SU-DHL-6 (cell line): Measurements from ENCODE around the gene MUC5AC.

ENCODE experiments used
- H2AFZ ChIP-seq: fragments of 200-600 bp; sonication (generic); 2 replicates; pipeline ENCODE4 v1.6.1; 2014; ENCODE audit warnings: low read depth, mild to moderate bottlenecking, moderate library complexity, mixed read lengths, antibody characterized with exemption, low read length; ENCODE audit not compliant: severe bottlenecking
- H3F3A ChIP-seq: fragments of 200-600 bp; shearing (Covaris generic); 2 replicates; pipeline ENCODE4 v1.6.0; 2016; ENCODE audit warnings: antibody characterized with exemption, mild to moderate bottlenecking; ENCODE audit not compliant: insufficient read depth
- H3K27ac ChIP-seq: fragments of 200-600 bp; sonication (generic); 2 replicates; pipeline ENCODE4 v1.5.1; 2016; ENCODE audit warnings: low read depth, mild to moderate bottlenecking, low read length, moderate library complexity, mixed read lengths
- H3K27me3 ChIP-seq: fragments of 200-600 bp; sonication (generic), shearing (Covaris generic); 2 replicates; pipeline ENCODE4 v1.6.0; 2014; ENCODE audit warnings: mild to moderate bottlenecking, low read length
- H3K36me3 ChIP-seq: fragments of 200-600 bp; sonication (generic); 2 replicates; pipeline ENCODE4 v1.6.1; 2014; ENCODE audit warnings: mild to moderate bottlenecking, low read length, mixed read lengths
- H3K4me2 ChIP-seq: fragments of 300-600, 200-600 bp; shearing (Covaris generic), sonication (generic); 2 replicates; pipeline ENCODE4 v1.6.0; 2014; ENCODE audit warnings: low read length, low read depth, mild to moderate bottlenecking; ENCODE audit not compliant: poor library complexity, severe bottlenecking
- H3K4me3 ChIP-seq: fragments of 200-600 bp; sonication (generic); 2 replicates; pipeline ENCODE4 v1.5.1; 2014; ENCODE audit warnings: antibody characterized with exemption, low read length, mild to moderate bottlenecking, mixed read lengths; ENCODE audit not compliant: insufficient read depth, poor library complexity, severe bottlenecking
- H3K79me2 ChIP-seq: fragments of 200-600 bp; sonication (generic); 2 replicates; pipeline ENCODE4 v1.6.1; 2014; ENCODE audit warnings: mild to moderate bottlenecking, low read length, moderate library complexity; ENCODE audit not compliant: insufficient read depth
- H3K9ac ChIP-seq: fragments of 200-600 bp; sonication (generic); 2 replicates; pipeline ENCODE4 v1.7.0; 2014; ENCODE audit warnings: mild to moderate bottlenecking, low read length
- H3K9me2 ChIP-seq: fragments of 200-600 bp; sonication (generic); replicated peaks from 2 replicates; pipeline ENCODE4 v1.6.1; 2014; ENCODE audit warnings: low read length; ENCODE audit not compliant: insufficient read depth
- H3K9me3 ChIP-seq: fragments of 200-600 bp; sonication (generic); 2 replicates; pipeline ENCODE4 v1.6.1; 2014; ENCODE audit warnings: low read length, mixed read lengths; ENCODE audit not compliant: insufficient read depth
- H4K20me1 ChIP-seq: fragments of 200-600 bp; sonication (generic); 2 replicates; pipeline ENCODE4 v1.6.1; 2014; ENCODE audit warnings: low read depth, mild to moderate bottlenecking, antibody characterized with exemption, low read length, moderate library complexity, mixed read lengths
- CTCF ChIP-seq: fragments of 200-600 bp; sonication (generic); IDR thresholded peaks from one replicate; pipeline ENCODE4 v1.5.1; 2017; ENCODE audit warnings: antibody characterized with exemption, mild to moderate bottlenecking, low read length, moderate library complexity; ENCODE audit not compliant: insufficient read depth, poor library complexity, severe bottlenecking
- EZH2phosphoT487 ChIP-seq: fragments of 200-600 bp; sonication (generic), shearing (Covaris generic); conservative IDR thresholded peaks from 2 replicates; pipeline ENCODE4 v1.6.1; 2018; ENCODE audit warnings: mild to moderate bottlenecking, antibody characterized with exemption, low read length, moderate library complexity, mixed read lengths

The MUC5AC gene

DNA sequence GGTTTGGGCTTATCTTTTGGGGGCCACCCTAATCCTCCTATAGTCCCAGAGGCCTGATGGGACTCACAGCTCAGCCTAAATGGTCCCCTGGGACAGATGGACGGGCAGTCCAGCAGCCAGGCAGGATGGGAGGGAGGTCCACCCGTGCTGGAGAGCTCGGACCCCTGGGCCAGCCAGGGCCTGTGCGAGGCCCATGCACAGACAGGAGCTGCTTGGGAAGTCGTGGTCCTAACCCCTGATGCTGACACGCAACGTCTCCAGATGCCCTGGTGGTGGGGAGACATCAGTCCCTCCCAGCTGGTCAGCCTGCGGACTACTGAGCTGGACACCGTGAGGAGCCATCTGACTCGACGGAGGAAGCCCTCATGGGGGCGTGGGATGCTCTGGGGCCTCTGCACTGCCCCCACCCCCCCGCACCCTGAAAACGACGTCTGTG lies 31.2 kb upstream of the MUC5AC start:
- Histone ChIP-seq H3K27me3 (no peaks in the 10 kb centered on the region), H2AFZ (no peak overlapping the region), H3K79me2 (no peaks in the 10 kb centered on the region), H3K4me2 (no peak overlapping the region), H3K9me2 (no peaks in the 10 kb centered on the region), H3K9ac (no peak overlapping the region), H3F3A (no peaks in the 10 kb centered on the region), H3K4me3 (no peak overlapping the region), H3K27ac (no peak overlapping the region), H3K9me3 (no peaks in the 10 kb centered on the region), H4K20me1 (no peaks in the 10 kb centered on the region), H3K36me3 (no peaks in the 10 kb centered on the region)
- TF ChIP-seq EZH2phosphoT487: no peak
- no peak for TF ChIP-seq CTCF

- H3K27ac ChIP-seq: no peak overlapping the region
- no peak overlapping the region for H3K9ac ChIP-seq
- H2AFZ ChIP-seq: no peak overlapping the region
- no peaks in the 10 kb centered on the region for H3K27me3 ChIP-seq
- H4K20me1 ChIP-seq: no peaks in the 10 kb centered on the region
- no peaks in the 10 kb centered on the region for H3K79me2 ChIP-seq
- H3F3A ChIP-seq: no peaks in the 10 kb centered on the region
- no peaks in the 10 kb centered on the region for H3K9me2 ChIP-seq
- no peaks in the 10 kb centered on the region for H3K36me3 ChIP-seq
- no peaks in the 10 kb centered on the region for H3K9me3 ChIP-seq
- H3K4me2 ChIP-seq: no peak overlapping the region
- H3K4me3 ChIP-seq: no peak overlapping the region
- no peak for TF ChIP-seq EZH2phosphoT487
These were observed 30.7 kb upstream of the MUC5AC start for GRCh38 chr11:1126935-1127663.

DNA sequence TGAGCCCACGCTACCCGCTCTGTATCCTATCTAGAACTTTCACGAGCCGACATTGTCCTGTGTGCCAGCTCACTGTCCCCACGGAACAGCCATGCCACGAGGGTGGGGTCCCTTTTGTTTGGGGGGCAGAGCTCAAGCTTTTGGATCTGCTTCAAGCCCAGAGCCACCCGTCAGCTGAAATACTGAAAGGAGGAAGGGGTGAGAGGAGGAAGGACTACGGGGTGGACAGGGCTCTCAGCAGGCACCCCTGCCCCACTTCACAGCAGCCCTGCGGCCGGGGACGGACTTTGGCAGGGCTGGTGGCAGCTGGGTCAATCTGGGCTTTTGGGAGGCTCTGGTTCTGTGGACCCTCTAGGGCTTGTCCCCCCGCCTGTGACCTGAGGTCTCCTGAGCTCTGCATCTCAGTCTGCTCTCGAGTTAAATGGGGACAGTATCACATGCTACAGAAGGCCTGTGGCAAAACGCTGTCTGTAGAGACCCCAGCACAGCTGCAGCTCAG lies 30.0 kb upstream of the MUC5AC start:
- Histone ChIP-seq H3K4me2 (no peak overlapping the region), H3K27me3 (no peaks in the 10 kb centered on the region), H3K4me3 (no peak overlapping the region), H3K79me2 (no peaks in the 10 kb centered on the region), H3K27ac (no peak overlapping the region), H3K36me3 (no peaks in the 10 kb centered on the region), H3K9ac (no peak overlapping the region), H3K9me3 (no peaks in the 10 kb centered on the region), H3F3A (no peaks in the 10 kb centered on the region), H3K9me2 (no peaks in the 10 kb centered on the region), H2AFZ (no peak overlapping the region), H4K20me1 (no peaks in the 10 kb centered on the region)
- TF ChIP-seq CTCF (no peak), EZH2phosphoT487 (no peak)

DNA sequence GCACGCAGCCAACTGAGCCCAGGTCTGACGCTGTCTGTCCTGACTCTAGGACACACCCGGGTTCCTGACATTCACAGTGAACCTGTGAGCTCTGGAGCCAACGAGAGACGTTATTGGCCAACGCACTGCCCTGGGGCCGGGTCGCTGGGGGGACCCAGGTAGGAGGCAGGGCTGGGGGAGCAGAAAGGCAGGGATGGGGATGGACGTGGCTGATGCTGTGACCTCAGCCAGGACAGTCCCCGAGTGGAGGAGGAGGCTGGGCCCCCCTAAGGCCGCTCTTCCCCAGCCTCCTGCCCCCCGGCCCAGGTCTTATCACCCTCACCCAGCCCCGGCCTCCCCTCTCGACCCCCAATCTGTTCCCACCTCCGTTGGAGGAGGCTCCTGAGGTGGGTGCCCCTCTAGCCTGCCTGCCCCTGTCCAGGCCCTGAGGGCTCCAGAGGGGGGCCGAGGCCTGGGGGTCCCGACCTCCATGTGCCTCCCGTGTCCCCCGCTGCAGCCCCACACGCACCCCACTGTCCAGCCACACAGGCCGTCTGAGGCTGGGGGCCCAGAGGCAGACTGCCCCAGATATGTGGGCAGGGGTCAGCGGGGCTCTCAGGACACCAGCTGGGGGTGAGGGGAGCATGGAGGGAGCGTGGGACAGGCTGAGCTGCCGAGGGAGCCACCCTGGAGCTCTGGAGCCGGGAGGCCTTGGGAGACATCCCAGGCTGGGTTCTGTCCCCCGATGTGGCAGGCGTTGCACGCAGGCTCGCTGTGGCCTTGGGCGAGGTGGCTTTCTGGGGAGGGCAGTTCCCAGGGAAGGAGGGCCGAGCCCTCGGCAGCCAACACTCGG lies 29.2 kb upstream of the MUC5AC start:
- Histone ChIP-seq H3K27ac (no peak overlapping the region), H3K9me2 (no peaks in the 10 kb centered on the region), H3K36me3 (no peaks in the 10 kb centered on the region), H3K4me3 (no peak overlapping the region), H4K20me1 (no peaks in the 10 kb centered on the region), H3F3A (no peaks in the 10 kb centered on the region), H3K9me3 (no peaks in the 10 kb centered on the region), H3K79me2 (no peaks in the 10 kb centered on the region), H3K4me2 (no peak overlapping the region), H2AFZ (no peak overlapping the region), H3K9ac (no peak overlapping the region), H3K27me3 (no peaks in the 10 kb centered on the region)
- TF ChIP-seq CTCF (no peak), EZH2phosphoT487 (no peak)
